ENCODE measurements around the gene KCNK16. TPM values are rescaled to one million over a fixed set of nuclear protein-coding genes. Genes with fewer than 3 reads are reported as not detected.
A peak's percentile ranks its signal among the peaks of the same experiment; 100 is the strongest.

Gene KCNK16
- total and polyA plus RNA-seq, 11 donors: not detected

DNA sequence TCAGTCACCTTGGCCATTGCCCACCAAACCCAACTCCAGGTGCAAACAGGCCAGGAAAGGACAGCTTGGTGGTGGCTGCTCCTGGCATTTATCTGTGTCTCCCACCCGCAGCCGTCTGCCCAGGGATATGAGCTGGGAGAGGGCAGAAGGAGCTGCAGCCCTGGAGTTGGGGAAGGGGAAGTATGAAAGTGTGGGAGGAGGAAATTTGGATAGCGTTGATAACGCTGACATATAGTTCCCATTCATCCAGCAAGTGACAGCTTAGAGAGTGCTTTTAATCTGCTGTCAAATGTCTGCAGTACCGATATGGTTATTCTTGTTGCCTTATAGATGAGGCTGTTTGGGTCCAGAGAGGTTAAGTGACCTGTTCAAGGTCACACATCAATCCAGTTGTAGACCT lies 741 bp downstream of the KCNK16 start:
- no peaks in the 10 kb centered on the region for H3K9me3 ChIP-seq
- WGBS, 4 donors: 42 to 68% (median 60%) methylated on average over 5 of the region's 5 CpGs
- peaks cover 0 to 9% (median 0%) of the 10 kb centered on the region in 12 donors for H3K4me1 ChIP-seq

DNA sequence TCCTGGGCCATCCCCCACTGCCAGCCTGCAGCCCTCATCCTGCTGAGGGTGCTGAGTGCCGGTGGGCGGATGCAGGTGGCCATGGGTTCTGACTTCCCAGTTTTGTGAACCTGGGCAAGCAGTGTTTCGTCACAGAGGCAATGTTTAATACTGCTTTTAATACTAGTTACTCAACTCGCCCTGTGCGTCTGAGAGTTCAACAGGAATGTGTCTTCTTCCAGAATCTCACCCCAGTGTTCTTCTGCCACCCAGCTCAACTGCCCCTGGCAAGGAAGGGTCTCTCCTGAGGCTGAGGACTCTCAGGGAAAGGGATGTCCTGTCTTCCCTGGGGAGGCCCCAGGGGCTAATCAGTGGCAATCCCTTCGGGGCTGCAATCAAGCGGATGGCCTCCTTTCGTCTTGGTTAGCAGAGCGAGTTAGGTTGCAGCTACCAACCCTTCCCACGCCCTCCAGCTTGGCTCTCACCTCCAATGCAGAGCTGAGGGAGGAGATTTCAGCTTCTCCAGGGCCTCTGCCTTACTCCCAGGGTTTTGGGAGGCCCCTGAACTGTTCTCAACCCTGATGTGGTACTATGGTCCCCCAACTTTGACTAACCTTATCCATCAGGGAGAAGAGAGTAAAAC lies 2.0 kb downstream of the KCNK16 start:
- TF ChIP-seq POLR2A (IDR thresholded peaks at IDR 0.05): no peak
- TF ChIP-seq, protein P1, sequence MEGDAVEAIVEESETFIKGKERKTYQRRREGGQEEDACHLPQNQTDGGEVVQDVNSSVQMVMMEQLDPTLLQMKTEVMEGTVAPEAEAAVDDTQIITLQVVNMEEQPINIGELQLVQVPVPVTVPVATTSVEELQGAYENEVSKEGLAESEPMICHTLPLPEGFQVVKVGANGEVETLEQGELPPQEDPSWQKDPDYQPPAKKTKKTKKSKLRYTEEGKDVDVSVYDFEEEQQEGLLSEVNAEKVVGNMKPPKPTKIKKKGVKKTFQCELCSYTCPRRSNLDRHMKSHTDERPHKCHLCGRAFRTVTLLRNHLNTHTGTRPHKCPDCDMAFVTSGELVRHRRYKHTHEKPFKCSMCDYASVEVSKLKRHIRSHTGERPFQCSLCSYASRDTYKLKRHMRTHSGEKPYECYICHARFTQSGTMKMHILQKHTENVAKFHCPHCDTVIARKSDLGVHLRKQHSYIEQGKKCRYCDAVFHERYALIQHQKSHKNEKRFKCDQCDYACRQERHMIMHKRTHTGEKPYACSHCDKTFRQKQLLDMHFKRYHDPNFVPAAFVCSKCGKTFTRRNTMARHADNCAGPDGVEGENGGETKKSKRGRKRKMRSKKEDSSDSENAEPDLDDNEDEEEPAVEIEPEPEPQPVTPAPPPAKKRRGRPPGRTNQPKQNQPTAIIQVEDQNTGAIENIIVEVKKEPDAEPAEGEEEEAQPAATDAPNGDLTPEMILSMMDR (IDR thresholded peaks at IDR 0.05): no peak
- Histone ChIP-seq H3K9me3 (no peaks in the 10 kb centered on the region), H3K27ac (peak overlapping the region in 2 of 12 donors; percentile 24 to 57), H3K4me3 (no peak overlapping the region), H3K36me3 (no peaks in the 10 kb centered on the region), H3K27me3 (peaks cover 0 to 9% (median 0%) of the 10 kb centered on the region in 9 donors), H3K4me1 (peaks cover 0 to 9% (median 0%) of the 10 kb centered on the region in 12 donors)
- ATAC-seq: peak in 1 of 4 donors; percentile 18
- WGBS, 4 donors: 60 to 69% (median 63%) methylated on average over 10 of the region's 10 CpGs
- intact Hi-C loops (cut with DNase I): no loop called here
- no peak for DNase-seq

More for the DNA sequence above, 741 bp downstream of the KCNK16 start:
- H3K27me3 ChIP-seq: peaks cover 0 to 7% (median 0%) of the 10 kb centered on the region in 9 donors
- H3K27ac ChIP-seq: no peak overlapping the region
- no peak for ATAC-seq
- no peak for TF ChIP-seq POLR2A (IDR thresholded peaks at IDR 0.05)
- TF ChIP-seq, protein P1 (IDR thresholded peaks at IDR 0.05): no peak
- intact Hi-C loops (cut with DNase I): no loop called here
- DNase-seq: peak in 1 of 5 donors; percentile 35
- no peaks in the 10 kb centered on the region for H3K36me3 ChIP-seq
- no peak overlapping the region for H3K4me3 ChIP-seq

DNA sequence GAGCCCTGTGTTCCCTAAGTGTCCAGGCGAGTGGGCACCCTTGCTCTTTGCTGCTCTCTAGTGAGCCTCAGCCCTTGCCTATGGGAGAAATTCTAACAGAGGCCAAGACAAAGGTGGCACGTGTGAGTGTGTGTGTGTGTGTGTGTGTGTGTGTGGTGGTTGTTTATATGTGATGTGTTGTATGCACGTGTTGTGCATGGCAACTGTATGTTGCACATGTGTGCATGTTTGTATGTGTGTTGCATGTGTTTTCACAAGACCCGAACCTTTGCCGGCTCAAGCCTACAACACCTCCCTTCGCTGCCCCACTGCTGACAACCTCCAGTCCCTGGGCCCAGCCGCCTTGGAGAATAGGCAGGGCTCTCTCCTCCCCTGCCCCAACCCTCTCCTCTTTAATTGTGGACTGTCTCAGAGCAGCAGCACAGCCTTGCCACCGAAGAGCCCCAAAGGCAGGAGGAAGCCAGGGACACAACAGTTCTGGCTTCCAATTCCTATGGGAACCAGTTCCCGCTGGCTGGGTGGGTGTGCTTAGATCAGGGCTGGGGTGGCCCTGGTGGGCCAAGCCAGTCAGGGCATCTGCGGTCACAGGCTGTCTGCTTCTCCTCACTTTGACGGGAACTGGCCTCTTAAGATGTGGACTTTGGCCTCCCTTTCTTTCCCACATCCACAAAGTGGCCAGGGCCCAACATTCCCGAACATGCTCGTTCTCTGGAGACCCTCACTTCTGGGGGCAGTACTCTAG lies 2.7 kb downstream of the KCNK16 start:
- Histone ChIP-seq H3K27me3 (peaks cover 0 to 13% (median 5%) of the 10 kb centered on the region in 9 donors), H3K4me3 (no peak overlapping the region), H3K36me3 (no peaks in the 10 kb centered on the region), H3K4me1 (peaks cover 0 to 9% (median 0%) of the 10 kb centered on the region in 12 donors), H3K27ac (peak overlapping the region in 2 of 12 donors; percentile 24 to 57), H3K9me3 (no peaks in the 10 kb centered on the region)
- ATAC-seq (peak in 1 of 4 donors; percentile 45), DNase-seq (no peak)
- TF ChIP-seq POLR2A (IDR thresholded peaks at IDR 0.05): no peak
- TF ChIP-seq, protein P1 (IDR thresholded peaks at IDR 0.05): no peak
- WGBS, 4 donors: 53 to 69% (median 61%) methylated on average over 13 of the region's 13 CpGs
- intact Hi-C loops (cut with DNase I): no loop called here

DNA sequence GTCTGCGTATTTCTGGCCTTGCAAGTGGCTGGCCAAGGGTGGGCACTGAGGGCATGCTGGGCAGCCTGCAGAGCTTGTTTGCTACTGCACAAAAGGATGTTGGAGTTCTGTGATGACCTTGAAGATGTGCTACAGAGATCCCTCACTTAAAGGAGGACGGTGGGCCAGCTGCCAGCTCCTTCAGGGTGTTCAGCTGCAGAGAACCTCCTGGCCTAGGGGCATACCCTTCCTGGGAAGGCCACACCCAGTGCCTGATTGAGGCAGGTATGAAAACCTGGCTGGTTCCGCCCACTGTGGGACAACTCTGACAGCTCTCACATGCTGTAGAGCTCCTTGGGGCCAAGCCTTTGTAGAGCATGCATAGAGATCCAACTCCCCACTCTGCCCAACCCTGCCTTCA lies 5.2 kb downstream of the KCNK16 start:
- no peak for ATAC-seq
- Histone ChIP-seq H3K36me3 (no peaks in the 10 kb centered on the region), H3K27me3 (peaks cover 12 to 35% (median 28%) of the 10 kb centered on the region in 9 donors), H3K9me3 (no peaks in the 10 kb centered on the region), H3K27ac (no peak overlapping the region), H3K4me1 (peaks cover 0 to 19% (median 12%) of the 10 kb centered on the region in 12 donors), H3K4me3 (no peak overlapping the region)
- 89 to 97% (median 90%) methylated on average over 3 of the region's 3 CpGs for WGBS, 4 donors
- intact Hi-C loops (cut with DNase I): no loop called here
- no peak for DNase-seq
- no peak for TF ChIP-seq POLR2A (IDR thresholded peaks at IDR 0.05)
- TF ChIP-seq, protein P1 (IDR thresholded peaks at IDR 0.05): no peak

Measured in heart left ventricle (tissue), 16 donors.